BJ (cell line): ENCODE measurements around the gene SLAIN2. TPM values are rescaled to one million over a fixed set of nuclear protein-coding genes. Genes with fewer than 3 reads are reported as not detected.

Experiments used
- CTCF ChIA-PET: fragments of 350-600 bp; formaldehyde crosslinking; extraction: SDS; loops from one replicate; lab custom pipeline; 2021; ENCODE audit warnings: antibody characterized with exemption, inconsistent platforms; lab: Yijun Ruan, JAX
- POLR2A ChIA-PET: fragments of 300-600 bp; sonication (Branson Sonifier 250); formaldehyde crosslinking; extraction: SDS; loops from one replicate; lab custom pipeline; 2021; ENCODE audit warnings: antibody characterized with exemption; lab: Charles Lee
- DNase-seq: peaks from one replicate; pipeline ENCODE4 v3.0.0-alpha.2; 2011; ENCODE audit warnings: low read depth
- H3K27me3 ChIP-seq: 2 replicates; pipeline ENCODE4 v1.6.0; 2011; ENCODE audit warnings: low read length; ENCODE audit not compliant: control insufficient read depth, insufficient read depth
- H3K36me3 ChIP-seq: 2 replicates; pipeline ENCODE4 v1.5.1; 2011; ENCODE audit warnings: low read length; ENCODE audit not compliant: control insufficient read depth, insufficient read depth
- H3K4me3 ChIP-seq: 2 replicates; pipeline ENCODE4 v1.5.1; 2011; ENCODE audit warnings: low read depth, mild to moderate bottlenecking, control low read depth, low read length
- CTCF ChIP-seq: IDR thresholded peaks from 2 replicates; pipeline ENCODE4 v1.5.1; 2011; ENCODE audit warnings: low read depth, mild to moderate bottlenecking, control low read depth, inconsistent platforms, low read length, moderate library complexity; ENCODE audit not compliant: insufficient read depth
- polyA plus RNA-seq: library from polyadenylated mRNA; depleted of rRNA; stranded (reverse); fragments of >200 nt; gene quantifications from 2 replicates; pipeline ENCODE4 v1.2.3, GENCODE V29; 2011

SLAIN2 gene
- polyA plus RNA-seq, 1 experiment, result 25.5 TPM

- TF ChIP-seq CTCF, result no peak
- ChIA-PET POLR2A (no interaction called here), CTCF (interaction anchor here (1.4 kb wide), 1 partner anchor 12 kb away, joined by 5 read pairs; no protein-coding TSS in a partner anchor)
- H3K36me3 ChIP-seq, result no peaks in the 10 kb centered on the region
- no peak for DNase-seq
- H3K27me3 ChIP-seq, result no peaks in the 10 kb centered on the region
- H3K4me3 ChIP-seq, result no peak overlapping the region
Observed at GRCh38 chr4:48339642-48340041, 1.7 kb upstream of the SLAIN2 start.

- ChIA-PET CTCF (interaction anchor here (0.6 to 1.4 kb wide), 2 partner anchors 13 to 32 kb away, joined by 3 to 5 read pairs; no protein-coding TSS in a partner anchor), POLR2A (no interaction called here)
- no peak for DNase-seq
- no peak for TF ChIP-seq CTCF
- H3K27me3 ChIP-seq, result no peaks in the 10 kb centered on the region
- H3K36me3 ChIP-seq, result no peaks in the 10 kb centered on the region
- peak overlapping the region; percentile 48 for H3K4me3 ChIP-seq
Observed at GRCh38 chr4:48340276-48340964, 909 bp upstream of the SLAIN2 start.

- ChIA-PET POLR2A (interaction anchor here (0.6 to 0.8 kb wide), 2 partner anchors 11 to 441 kb away, joined by 3 to 10 read pairs; no protein-coding TSS in a partner anchor), CTCF (interaction anchor here (0.6 to 1.5 kb wide), 3 partner anchors 15 to 275 kb away, joined by 5 to 6 read pairs (median 6); no protein-coding TSS in a partner anchor)
- Histone ChIP-seq H3K4me3 (peak overlapping the region; percentile 66), H3K36me3 (no peaks in the 10 kb centered on the region), H3K27me3 (no peaks in the 10 kb centered on the region)
- no peak for DNase-seq
- no peak for TF ChIP-seq CTCF
Observed at GRCh38 chr4:48341776-48342605, 662 bp downstream of the SLAIN2 start.

- no peak for TF ChIP-seq CTCF
- Histone ChIP-seq H3K4me3 (peak overlapping the region; percentile 66), H3K36me3 (no peaks in the 10 kb centered on the region), H3K27me3 (no peaks in the 10 kb centered on the region)
- ChIA-PET POLR2A (interaction anchor here (0.8 kb wide), 1 partner anchor 12 kb away, joined by 3 read pairs; no protein-coding TSS in a partner anchor), CTCF (interaction anchor here (0.6 to 1.5 kb wide), 3 partner anchors 12 to 204 kb away, joined by 3 to 5 read pairs (median 4); no protein-coding TSS in a partner anchor)
- no peak for DNase-seq
Observed at GRCh38 chr4:48342606-48342880, 1.2 kb downstream of the SLAIN2 start.

GRCh38 chr4:48343035-48343434 lies 1.7 kb downstream of the SLAIN2 start:
- no peaks in the 10 kb centered on the region for H3K27me3 ChIP-seq
- POLR2A ChIA-PET, result no interaction called here
- H3K4me3 ChIP-seq, result peak overlapping the region; percentile 66
- no peak for TF ChIP-seq CTCF
- H3K36me3 ChIP-seq, result no peaks in the 10 kb centered on the region
- CTCF ChIA-PET, result interaction anchor here (0.6 to 1.5 kb wide), 5 partner anchors 9 to 203 kb away, joined by 3 to 5 read pairs (median 3); no protein-coding TSS in a partner anchor
- no peak for DNase-seq
